ENCODE data around the gene RNF224.
"Not testable (repeated sequence)": the region's sequence is repeated elsewhere in the genome, so short reads cannot be mapped to it uniquely, and the experiment has no call there.

The RNF224 gene

DNA sequence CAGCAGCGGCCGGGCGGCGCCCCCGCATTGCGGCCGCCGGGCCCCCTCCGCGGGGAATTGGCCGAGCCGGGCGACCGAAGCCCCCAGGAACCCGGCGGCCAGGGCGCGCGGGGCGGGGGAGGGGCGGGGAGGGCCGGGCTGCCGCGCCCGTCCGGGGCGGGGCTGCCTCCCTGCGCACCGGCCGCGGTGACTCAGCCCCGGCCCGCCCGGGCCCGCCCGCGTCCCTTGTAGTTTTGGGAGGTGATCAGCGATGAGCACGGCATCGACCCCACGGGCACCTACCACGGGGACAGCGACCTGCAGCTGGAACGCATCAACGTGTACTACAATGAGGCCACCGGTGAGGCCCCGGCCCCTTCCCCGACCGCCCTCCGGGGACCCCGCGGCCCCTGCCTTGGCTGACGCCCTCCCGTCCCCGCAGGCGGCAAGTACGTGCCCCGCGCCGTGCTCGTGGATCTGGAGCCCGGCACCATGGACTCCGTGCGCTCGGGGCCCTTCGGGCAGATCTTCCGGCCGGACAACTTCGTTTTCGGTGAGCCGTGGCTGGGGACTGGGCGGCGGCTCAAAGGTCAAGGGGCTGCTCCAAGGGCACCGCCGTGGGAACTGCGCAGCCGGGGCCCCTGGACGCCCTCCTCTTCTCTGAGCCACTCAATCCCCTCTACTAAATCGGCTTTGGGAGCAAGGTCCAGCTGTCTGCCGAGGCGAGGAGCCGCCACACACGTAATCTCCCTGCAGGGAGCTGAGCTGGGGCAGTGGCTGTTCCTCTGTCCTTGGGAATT, 14.4 kb downstream of the RNF224 start:
- DNase-seq = peak; percentile 66

DNA sequence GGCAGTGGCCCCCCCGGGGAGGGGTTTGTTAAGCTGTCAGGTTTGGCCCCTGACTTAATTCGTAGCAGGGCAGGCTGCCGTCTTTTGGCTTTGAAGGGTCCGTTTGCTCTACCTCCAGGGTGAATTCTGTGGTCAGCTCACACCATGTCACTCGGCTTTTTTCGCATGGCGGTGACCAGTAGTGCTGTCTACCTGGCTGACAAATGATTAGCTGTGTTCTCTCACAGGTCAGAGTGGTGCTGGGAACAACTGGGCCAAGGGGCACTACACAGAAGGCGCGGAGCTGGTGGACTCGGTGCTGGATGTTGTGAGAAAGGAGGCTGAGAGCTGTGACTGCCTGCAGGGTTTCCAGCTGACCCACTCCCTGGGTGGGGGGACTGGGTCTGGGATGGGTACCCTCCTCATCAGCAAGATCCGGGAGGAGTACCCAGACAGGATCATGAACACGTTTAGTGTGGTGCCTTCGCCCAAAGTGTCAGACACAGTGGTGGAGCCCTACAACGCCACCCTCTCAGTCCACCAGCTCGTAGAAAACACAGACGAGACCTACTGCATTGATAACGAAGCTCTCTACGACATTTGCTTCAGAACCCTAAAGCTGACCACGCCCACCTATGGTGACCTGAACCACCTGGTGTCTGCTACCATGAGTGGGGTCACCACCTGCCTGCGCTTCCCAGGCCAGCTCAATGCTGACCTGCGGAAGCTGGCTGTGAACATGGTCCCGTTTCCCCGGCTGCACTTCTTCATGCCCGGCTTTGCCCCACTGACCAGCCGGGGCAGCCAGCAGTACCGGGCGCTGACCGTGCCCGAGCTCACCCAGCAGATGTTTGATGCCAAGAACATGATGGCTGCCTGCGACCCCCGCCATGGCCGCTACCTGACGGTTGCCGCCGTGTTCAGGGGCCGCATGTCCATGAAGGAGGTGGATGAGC, 15.2 kb downstream of the RNF224 start:
- DNase-seq = no peak

DNA sequence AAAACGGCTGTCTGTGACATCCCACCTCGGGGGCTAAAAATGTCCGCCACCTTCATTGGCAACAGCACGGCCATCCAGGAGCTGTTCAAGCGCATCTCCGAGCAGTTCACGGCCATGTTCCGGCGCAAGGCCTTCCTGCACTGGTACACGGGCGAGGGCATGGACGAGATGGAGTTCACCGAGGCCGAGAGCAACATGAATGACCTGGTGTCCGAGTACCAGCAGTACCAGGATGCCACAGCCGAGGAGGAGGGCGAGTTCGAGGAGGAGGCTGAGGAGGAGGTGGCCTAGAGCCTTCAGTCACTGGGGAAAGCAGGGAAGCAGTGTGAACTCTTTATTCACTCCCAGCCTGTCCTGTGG, 15.9 kb downstream of the RNF224 start:
- DNase-seq = not testable (repeated sequence)

DNA sequence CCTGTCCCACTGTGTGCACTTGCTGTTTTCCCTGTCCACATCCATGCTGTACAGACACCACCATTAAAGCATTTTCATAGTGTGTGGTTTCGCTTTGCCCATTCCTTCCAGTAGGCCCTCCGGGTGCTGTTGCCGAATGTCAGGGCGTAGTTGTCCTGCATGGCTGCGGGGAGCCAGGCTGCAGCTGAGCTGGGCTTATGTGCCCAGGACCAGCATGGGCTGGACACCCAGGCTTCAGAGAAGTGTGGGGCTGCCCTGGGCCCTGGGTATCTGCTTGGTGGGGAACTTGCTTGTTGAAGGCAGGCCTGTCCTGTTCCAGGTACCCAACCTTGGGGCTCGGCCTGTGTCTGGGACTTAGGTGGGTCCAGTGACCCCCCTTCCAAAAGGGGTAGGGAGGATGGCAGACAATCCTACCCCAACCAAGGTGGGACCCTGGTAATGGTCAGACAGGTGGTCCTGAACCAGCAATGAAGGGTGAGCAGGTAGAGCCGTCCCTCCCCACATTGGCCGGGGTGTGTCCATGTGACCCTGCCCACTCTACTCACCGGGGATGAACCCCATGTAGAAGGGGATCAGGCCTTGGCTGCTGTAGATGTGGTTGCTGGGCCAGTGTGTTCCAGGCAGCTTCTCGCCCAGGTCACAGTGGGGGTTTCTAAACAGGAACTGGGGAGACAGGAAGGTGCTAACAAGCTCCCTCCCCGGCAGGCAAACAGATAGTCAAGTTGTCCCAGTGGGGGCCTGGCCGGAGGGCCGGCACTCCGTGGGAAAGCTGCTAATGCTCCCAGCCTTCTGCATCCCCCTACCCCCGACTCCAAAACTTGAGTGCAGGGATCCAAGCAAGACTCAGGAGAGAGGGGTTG, 16.6 kb downstream of the RNF224 start:
- peak; percentile 85 for DNase-seq

DNA sequence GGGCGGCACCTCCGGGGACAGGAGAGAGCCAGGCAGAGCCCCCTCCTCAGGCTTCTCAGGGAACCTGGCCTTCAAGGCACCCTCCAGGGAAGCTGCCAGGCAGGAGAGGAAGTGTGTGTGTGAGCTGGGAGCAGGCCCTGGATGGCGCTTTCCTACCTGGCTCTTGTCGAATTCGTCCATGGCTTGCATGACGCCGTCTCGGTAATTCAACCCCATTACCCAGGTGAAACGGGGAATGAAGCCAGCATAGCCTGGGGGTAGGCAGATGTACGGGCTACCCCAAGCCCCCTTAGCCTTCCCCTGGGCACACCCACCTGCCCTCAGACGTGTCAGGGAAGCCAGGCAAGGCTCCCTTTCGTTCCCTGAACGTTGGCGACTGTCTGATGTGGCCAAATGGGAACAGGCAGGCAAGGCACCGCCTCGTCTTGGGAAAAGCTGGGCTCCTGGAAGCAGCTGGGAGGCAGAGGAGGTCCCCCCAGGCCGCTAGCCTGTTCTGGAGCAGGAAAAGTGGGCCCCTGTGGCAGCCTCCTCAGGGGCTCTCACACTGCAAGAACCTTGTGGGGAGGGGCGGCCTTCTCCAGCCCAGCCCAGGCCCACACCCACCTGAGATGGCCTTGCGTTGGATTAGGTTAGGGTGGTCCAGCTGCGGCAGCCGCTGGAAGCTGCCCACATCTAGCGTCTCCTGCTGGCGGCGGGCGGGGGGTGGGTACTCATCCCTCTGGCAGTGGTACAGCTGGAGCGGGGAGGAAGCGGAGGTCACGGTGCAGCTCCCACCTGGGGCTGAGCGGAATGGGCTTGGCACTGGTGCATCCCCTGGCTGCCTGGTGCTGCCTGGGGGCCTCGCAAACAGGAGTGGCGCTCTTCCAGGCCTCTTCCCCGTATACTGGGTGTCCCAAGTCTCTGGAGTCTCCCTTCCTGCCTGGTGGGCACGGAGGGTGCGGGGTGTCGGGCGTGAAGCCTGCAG, 17.5 kb downstream of the RNF224 start:
- peak; percentile 90 for DNase-seq

DNA sequence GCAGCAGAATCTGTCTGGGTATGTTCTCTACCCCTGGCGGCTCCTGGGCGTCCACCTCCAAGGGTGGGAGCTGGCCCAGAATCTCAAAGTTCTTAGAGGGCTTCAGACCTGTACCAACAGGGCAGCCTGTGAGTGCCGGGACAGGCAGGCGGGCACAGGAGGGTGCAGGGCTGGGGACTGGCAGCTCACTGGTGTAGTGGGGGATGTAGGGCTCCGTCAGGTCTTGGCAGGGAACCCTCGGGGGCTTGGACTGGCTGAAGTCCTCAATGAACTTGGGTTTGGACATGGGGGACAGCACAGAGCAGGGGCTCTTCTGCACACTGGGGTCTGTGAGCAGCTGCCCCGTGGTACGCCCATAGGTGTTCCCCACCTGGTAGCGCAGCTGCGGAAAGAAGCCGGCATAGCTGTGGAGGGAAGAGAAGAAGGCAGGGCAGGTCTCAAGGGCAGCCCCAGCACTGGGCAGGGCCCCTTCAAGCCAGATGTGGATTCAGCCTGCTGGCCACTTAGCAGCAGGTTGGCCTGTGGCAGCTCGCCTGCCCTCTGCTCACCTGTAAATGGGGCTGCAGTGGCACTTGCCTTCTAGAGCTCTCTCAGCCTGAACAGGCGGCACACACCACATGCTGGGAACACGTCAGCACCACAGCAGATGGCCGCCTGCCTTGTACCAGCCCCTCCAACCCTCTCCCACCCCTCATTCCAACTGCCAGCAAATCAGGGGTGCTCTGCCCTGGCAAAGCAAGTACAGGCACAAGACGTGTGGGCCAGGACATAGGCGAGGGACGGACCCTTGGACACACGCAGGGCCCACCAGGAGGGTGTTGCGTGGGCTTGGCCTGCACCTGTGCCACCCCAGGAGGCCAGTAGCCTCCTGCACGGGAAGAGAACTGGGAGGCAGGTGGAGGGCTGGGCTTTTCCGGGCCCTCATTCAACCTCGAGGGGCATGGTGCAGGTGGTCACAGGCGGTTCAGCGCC, 18.4 kb downstream of the RNF224 start:
- peak; percentile 82 for DNase-seq

DNA sequence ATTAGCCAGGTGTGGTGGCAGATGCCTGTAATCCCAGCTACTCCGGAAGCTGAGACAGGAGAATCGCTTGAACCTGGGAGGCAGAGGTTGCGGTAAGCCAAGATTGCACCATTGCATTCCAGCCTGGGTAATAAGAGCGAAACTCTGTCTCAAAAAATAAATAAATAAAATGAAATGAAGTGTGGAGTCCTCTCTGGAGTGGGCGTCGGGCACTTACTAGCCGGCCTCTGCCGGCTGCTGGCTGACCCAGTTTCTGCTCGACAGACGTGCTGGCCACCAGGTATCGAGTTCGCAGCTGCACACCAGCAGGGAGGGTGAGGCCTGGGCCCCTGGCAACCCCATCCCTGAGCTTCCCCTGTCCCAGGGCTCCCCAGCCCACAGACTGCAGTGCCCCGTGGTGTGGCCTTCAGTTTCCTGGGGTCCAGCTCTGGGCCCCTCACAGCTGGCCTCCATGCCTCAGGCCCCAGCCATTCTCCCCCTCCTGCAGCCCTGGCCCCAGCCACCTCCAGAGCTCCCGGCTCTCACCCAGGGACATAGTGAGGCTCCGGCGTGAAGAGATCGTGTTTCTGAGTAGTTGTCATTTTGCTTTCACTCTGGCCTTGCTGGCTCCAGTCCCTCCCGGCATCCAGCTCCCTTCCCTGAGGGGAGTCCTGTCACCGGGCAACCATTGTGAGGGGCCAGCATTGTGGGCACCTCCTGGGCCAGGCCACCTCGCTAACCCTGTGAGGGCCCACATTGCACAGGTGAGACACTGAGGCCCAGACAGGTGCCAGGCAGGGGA, 20.0 kb downstream of the RNF224 start:
- DNase-seq = no peak

DNA sequence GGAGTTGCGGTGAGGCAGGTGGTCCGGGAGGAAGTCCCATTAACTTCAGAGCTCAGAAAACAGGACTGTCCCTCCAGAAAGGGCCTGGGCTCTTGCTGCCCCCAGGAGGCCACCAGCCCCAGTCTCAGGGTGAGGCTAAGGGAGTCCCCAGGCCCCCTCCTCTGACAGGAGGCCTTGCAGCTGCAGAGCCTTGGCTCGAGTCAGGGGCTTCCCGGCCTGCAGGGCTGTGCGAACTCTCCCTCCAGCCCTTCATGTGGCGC, 20.5 kb downstream of the RNF224 start:
- no peak for DNase-seq

DNA sequence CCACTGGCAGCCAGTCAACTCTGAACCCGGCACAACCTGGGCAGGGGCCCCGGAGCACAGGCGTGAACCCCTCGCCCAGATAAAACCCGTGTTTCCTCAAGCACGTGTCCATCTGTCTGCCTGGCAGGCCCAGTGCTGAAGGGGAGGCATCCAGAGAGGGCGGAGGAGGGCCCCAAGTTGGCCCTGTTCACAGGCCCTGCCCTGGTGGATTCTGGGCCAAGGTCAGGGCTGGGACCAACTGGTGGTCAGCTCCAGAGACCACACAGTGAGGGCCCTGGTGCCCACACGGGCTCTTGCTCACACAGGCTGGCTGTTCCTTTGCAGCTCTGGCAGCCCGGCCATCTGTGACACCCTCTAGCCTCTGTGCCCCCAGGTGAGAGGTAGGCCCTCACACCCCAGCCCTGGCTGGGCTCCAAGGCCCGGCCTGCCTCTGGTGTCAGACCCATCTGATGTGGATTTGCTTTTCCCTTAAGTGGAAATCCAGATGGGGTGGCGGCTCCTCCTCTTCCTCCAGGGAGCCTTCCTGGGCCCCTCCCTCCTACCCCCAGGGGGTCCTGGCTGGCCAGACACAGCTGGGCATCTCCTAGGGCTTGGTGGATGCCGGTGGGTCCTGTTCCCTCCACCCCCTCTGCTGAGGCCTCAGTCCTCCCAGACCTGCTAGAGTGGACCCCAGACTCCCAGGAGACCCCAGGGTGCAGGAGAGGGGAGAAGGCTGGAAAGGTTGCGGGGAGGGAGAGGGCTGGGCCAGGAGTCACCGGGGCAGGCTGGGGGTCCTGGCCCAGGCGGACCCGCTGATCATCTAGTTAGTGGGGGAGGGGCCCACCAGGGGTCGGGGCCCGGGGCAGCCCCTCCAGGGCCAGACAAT, 23.3 kb downstream of the RNF224 start:
- DNase-seq = peak; percentile 75

DNA sequence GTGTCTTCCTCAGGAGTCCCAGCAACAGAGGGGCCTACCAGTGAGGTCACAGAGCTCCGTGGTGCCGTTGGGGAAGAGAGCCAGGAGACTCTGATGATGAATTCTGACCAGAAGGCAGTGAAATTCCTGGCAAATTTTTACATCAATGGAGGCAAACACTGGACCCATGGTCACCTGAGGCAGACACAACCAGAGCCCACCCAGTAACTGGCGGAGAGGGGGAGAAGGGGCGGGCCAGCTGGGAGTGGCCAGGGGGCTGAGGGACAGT, 23.8 kb downstream of the RNF224 start, which contains the start of gene STPG3:
Gene STPG3 (plus strand): TSS at position 93 of the 268 bp plus-strand sequence. CDS start 1 bp downstream, at position 94.
- DNase-seq = no peak

DNA sequence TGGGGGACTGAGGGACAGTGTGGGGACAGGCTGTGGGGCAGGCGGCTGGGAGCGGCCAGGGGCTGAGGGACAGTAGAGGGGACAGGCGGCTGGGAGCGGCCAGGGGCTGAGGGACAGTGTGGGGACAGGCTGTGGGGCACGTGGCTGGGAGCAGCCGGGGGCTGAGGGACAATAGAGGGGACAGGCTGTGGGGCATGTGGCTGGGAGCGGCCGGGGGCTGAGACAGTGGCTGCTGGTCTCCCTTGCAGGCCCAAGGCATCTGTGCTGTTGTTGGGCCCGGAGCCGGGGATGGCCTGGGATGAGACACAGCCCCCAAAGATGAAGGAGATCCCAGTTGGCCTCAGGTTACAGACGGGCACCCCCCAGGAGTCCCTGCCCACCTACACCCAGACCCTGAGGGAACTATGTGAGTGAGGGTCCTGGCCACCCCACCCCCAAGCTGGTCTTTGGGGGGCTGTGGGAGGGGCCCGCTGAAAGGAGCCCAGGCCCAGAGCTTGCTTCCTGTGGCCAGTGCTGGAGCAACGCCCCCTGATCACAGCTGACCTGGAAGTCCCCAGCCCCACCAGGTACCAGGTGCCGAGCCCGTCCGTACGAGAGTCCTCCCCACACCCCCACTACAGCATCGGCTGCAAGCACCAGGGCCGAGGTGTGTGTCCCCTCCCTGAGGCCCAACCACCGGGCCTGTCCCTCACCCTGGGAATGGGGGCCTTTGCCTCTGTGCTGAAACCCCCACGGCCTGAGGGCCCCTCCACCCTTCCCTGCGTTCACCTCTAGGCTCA, 24.4 kb downstream of the RNF224 start:
- no peak for DNase-seq

DNA sequence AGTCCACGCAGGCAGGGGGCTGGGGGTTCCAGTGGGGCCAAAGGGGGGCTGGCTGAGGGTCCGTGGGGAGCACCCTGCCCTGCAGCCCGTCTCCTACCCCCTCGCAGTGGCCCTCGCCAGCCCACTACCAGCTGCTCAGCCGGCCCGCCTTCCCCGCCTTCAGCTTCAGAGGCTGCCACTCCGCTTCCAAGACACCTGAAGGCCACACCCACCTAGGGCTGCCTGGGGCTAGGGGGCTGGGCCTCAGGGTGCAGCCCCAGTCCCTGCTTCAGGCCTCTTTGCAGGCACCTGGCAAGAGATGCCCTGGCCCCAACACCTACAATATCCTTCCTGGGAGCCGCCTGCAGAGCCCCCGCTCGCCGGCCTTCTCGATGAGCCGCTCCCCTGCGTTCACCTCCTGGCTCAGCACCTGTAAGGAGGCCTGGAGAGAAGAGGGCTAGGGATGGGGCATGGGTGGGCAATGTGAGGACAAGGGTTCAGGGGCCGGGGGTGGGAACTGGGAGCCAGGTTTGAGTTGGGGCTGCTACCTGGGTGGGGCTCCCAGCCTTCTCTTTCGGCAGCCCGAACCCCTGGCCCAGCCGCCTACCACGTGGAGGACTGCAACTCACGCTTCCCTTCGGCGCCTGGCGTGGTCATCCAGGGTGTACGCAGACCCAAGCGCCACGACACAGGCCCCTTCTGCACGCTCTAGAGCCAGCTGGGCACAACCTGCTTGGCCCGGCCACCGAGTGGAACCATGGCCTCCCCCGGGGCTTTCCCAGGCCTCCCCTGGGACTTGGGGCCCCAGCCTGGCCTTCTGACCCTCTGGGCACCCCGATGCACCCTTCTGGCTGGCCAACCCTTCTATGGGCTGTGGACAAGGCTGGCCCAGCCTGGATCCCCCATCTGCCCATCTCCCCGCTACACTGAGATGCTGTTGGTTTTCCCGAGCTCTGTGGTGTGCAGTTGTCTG, 25.5 kb downstream of the RNF224 start:
- peak; percentile 72 for DNase-seq

DNA sequence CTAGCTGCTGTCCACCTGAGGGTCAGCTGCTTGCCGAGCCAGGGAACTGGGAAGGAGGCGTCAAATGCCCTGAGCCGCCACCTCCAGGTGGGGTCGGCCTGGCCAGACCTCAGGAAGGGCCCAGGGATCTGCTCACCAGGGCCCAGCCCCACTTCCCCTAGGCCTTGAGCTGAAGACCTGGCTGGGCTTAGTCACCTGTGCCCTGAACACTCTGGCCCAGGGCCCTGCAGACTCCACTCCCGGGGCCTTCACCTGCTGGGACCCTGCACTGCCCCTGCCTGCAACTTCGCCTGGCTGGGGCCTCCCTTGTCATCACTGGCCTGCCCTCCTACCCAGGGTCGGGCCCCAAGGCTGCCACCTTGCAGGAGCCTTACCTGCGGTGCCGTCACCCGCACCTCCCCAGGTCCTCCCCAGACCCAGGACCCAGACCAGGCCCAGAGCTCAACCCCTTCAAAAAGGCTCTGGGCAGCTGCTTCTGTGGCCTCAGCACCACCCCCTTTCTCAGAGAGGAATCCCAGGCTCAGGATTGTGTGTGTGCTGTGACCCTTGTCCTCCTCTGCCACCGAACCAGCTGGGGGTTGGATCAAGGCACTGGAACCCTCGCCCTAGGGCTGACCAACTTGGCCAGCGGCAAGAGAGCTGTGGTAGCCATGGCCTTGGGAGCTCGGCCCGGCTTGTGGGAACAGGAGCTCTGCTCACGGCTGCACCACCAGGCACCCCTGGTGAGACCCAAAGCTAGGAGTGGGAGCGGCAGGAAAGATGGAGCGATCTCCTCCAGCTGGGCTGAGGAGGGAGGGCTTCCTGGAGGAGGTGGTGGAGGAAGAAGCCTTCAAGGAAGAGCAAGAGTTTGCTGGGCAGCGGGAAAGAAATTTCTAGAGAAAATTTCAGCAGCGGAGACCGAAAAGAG, 26.7 kb downstream of the RNF224 start:
- peak; percentile 65 for DNase-seq

DNA sequence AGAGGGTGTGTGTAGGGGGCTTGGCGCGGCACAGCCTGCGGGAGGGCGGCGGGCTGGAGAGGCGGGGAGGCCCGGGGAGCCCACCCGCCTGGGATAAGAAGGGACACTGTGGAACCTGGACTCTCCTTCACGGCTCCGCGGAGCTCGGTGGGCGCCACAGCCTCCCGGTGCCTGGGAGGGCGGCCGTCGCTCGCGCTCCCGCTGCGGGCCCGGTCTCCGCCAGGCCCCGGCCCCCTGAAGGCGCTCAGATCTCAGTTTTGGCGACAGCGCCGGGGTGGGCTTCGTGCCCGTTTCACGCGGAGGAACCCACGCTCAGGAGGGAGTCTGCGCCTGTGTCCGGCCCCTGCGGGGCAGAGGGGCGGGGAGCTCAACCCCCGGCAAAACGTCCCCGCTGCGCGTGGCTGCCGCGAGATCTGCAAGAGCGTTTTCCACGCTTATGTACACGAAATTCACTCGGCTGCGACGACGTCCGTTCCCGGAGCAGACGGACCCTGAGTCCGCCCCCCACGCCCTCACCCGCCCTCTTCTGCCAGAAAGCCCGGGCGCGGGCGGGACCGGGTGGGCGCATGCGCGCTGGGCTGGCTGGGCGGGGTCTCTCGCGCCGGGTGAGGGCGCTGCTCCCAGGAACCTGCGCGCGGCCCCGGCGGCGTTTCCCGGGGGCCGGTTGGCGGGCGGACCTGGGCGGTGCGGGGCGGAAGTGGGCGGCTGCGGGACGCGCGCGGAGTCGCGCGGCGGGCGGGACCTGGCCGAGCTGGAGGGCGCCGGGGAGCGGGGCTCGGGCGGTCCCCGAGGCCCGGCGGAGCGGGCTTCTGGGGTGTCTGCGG, 27.5 kb downstream of the RNF224 start, which contains the start of gene NELFB:
Gene NELFB (plus strand): TSS at position 704 of the 824 bp plus-strand sequence.
- DNase-seq = peak; percentile 94
